Lower leg skin (tissue), 4 donors: ENCODE results near the gene GJB6. TPM values are rescaled to one million over a fixed set of nuclear protein-coding genes. Genes with fewer than 3 reads are reported as not detected.

ENCODE experiments used
- DNase-seq, 2 donors: peaks; one replicate each; pipeline ENCODE4 v3.0.0-alpha.2; 2019; ENCODE audit warnings: low spot score in 2 of 2
- H3K4me3 ChIP-seq: fragments of 200-600 bp; sonication (generic); 2 replicates; pipeline ENCODE4 v1.5.1; 2017; ENCODE audit warnings: mild to moderate bottlenecking, low read depth; ENCODE audit not compliant: poor library complexity, severe bottlenecking
- POLR2A ChIP-seq, 2 donors: fragments of 450-650 bp; IDR thresholded peaks; one replicate each; pipeline ENCODE4 v1.6.1; 2016 to 2017; ENCODE audit warnings: antibody characterized with exemption in 2 of 2, mild to moderate bottlenecking in 1 of 2, moderate library complexity in 1 of 2
- WGBS, 2 donors: methylation state at CpG; one replicate each; pipeline ENCODE4 v1.1.5; 2018; 5-methylcytosine and 5-hydroxymethylcytosine counted together
- intact Hi-C: fragments of 100-400 bp; cut with DNase I; formaldehyde crosslinking; loops from one replicate; pipeline ENCODE4 v1.15.0; 2023; ENCODE audit warnings: low total_unique reads
- total RNA-seq, 4 donors: library from RNA; depleted of rRNA; stranded (reverse); fragments of >200 nt; gene quantifications; one replicate each; pipeline ENCODE4 v1.1.0, GENCODE V29; 2016
- TF ChIP-seq, protein P1 (sequence below), 3 donors: fragments of 450-650 bp; IDR thresholded peaks; one replicate each; pipeline ENCODE4 v1.5.1; 2016; ENCODE audit warnings: antibody characterized with exemption in 3 of 3, mild to moderate bottlenecking in 3 of 3, moderate library complexity in 2 of 3

GJB6 gene
- total RNA-seq, 4 donors from 2014 or later = 49.7 to 150 (median 58.3) TPM

DNA sequence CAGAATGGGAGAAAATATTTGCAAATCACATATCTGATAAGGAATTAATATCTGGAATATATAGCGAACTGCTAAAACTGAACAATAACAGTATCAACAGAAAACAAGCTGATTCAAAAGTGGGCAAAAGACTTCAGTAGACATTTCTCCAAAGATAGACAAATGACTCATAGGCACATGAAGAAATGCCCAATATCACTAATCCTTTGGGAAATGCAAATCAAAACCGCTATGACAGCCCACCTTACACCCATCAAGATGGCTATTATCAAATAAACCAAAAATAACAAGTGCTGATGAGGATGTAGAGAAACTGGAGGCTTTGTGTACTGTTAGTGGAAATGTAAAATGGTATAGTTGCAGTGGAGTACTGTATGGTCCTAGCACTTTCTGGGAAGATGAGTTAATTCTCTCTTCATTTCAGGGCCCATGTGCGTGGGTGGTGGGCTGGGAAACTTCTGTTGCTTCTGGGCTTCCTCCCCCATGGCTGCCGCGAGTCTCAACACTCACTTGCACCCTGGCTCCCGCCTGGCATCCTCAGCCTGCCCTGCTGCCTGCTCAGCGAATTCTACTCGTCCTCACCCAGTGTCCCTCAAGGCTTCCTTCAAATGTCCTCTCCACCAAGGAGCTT, 58.9 kb downstream of the GJB6 start:
- intact Hi-C loops = no loop called here
- no peak for DNase-seq
- 78 to 87% methylated on average over 8 of the region's 8 CpGs for WGBS, 2 donors
- TF ChIP-seq, protein P1, sequence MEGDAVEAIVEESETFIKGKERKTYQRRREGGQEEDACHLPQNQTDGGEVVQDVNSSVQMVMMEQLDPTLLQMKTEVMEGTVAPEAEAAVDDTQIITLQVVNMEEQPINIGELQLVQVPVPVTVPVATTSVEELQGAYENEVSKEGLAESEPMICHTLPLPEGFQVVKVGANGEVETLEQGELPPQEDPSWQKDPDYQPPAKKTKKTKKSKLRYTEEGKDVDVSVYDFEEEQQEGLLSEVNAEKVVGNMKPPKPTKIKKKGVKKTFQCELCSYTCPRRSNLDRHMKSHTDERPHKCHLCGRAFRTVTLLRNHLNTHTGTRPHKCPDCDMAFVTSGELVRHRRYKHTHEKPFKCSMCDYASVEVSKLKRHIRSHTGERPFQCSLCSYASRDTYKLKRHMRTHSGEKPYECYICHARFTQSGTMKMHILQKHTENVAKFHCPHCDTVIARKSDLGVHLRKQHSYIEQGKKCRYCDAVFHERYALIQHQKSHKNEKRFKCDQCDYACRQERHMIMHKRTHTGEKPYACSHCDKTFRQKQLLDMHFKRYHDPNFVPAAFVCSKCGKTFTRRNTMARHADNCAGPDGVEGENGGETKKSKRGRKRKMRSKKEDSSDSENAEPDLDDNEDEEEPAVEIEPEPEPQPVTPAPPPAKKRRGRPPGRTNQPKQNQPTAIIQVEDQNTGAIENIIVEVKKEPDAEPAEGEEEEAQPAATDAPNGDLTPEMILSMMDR (IDR thresholded peaks at IDR 0.05) = no peak
- TF ChIP-seq POLR2A (IDR thresholded peaks at IDR 0.05) = no peak
- no peak overlapping the region for H3K4me3 ChIP-seq

Other genes starting within 250 kb of the GJB6 start
- under 1 TPM in 3 of 4 donors, not detected in 1; 0.04 to 0.52 (median 0.32) TPM for gene GJA3, start 71.3 kb downstream of the GJB6 start, total RNA-seq
- gene GJB2, start 39.4 kb downstream of the GJB6 start, total RNA-seq = 100 to 1,000 TPM in 1 of 4 donors, 10 to 100 TPM in 3; 46.7 to 160 (median 63.0) TPM